Epidermal melanocyte (primary cell): ENCODE results near the gene GPN2.
"Not testable (repeated sequence)": the region's sequence is repeated elsewhere in the genome, so short reads cannot be mapped to it uniquely, and the experiment has no call there.

Source experiments
- DNase-seq: peaks from one replicate; pipeline ENCODE4 v3.0.0; 2011; ENCODE audit warnings: low spot score; ENCODE audit not compliant: insufficient read length

The GPN2 gene

GRCh38 chr1:26900815-26901511 lies 10.9 kb upstream of the GPN2 start:
- no peak for DNase-seq

- DNase-seq = peak; percentile 95
These were observed 10.1 kb upstream of the GPN2 start, which contains the start of gene GPATCH3 for GRCh38 chr1:26900001-26900814. Gene GPATCH3 (minus strand): TSS chr1:26900467. CDS start chr1:26900442, 25 bp downstream.

GRCh38 chr1:26897351-26897750 lies 7.3 kb upstream of the GPN2 start:
- no peak for DNase-seq

- no peak for DNase-seq
These were observed 4.2 kb upstream of the GPN2 start for GRCh38 chr1:26894263-26894662.

- DNase-seq = no peak
These were observed 349 bp upstream of the GPN2 start for GRCh38 chr1:26890467-26890796.

- DNase-seq = no peak
These were observed 1.9 kb downstream of the GPN2 start for GRCh38 chr1:26888231-26888630.

- no peak for DNase-seq
These were observed 3.0 kb downstream of the GPN2 start for GRCh38 chr1:26887125-26887524.

- DNase-seq = no peak
These were observed 7.2 kb downstream of the GPN2 start for GRCh38 chr1:26882696-26883463.

- not testable (repeated sequence) for DNase-seq
These were observed 8.5 kb downstream of the GPN2 start for GRCh38 chr1:26881611-26882010.

GRCh38 chr1:26879793-26880192 lies 10.3 kb downstream of the GPN2 start:
- no peak for DNase-seq

- DNase-seq = no peak
These were observed 12.8 kb downstream of the GPN2 start for GRCh38 chr1:26877326-26877725.

- DNase-seq = no peak
These were observed 15.2 kb downstream of the GPN2 start for GRCh38 chr1:26874896-26875295.

- DNase-seq = not testable (repeated sequence)
These were observed 17.0 kb downstream of the GPN2 start for GRCh38 chr1:26873097-26873496.

GRCh38 chr1:26864610-26865480 lies 25.2 kb downstream of the GPN2 start:
- DNase-seq = peak; percentile 78

GRCh38 chr1:26863685-26864077 lies 26.4 kb downstream of the GPN2 start:
- DNase-seq = no peak

- no peak for DNase-seq
These were observed 27.1 kb downstream of the GPN2 start, which contains the start of gene SFN for GRCh38 chr1:26862781-26863684. Gene SFN (plus strand): TSS chr1:26863149. CDS start chr1:26863213, 64 bp downstream.

GRCh38 chr1:26861889-26862378 lies 28.1 kb downstream of the GPN2 start:
- DNase-seq = no peak

- DNase-seq = no peak
These were observed 28.8 kb downstream of the GPN2 start for GRCh38 chr1:26861286-26861701.

GRCh38 chr1:26858891-26859640 lies 31.0 kb downstream of the GPN2 start:
- no peak for DNase-seq
